Measurements from ENCODE around the gene ANAPC2.
"Not testable (repeated sequence)": the region's sequence is repeated elsewhere in the genome, so short reads cannot be mapped to it uniquely, and the experiment has no call there.

Gene ANAPC2

DNA sequence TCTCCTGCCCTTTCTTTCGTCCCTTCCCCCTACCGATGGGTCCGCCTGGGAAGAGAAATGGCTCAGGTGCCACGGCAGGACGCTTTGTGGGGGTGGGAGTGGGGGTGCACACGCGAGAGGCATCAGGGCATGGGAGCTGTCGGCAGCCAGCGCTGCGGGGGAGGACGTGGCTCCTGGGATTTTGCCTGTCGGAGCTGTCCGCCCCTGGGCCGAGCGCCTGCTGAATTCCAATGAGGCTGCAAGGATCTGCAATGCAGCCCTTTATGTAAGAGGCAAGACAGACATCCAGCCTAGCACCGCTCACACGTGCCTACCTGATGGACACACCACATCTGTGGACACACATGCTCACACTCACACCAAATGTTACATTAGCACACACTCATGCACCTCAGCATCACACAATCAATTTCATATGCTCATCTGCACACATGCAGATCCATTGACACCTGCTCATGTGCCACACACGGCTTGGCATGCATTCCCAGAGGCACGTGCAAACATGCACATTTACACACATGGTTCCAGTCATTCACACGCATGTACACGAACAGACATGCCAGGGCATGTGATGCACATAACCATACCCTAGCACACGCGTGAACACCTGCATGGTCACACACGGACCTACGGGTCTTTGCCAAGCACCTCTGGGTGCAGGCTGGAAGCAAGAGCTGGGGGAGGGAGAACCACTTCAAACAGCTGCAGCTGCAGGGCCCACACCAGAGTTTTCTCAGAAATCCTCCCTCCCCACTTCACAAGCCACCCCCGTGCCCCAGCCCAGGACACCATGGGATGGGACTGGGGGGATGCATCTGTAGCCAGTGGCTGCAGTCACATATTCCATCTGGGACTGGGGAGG is 48.0 kb downstream of the ANAPC2 start:
- DNase-seq = no peak

DNA sequence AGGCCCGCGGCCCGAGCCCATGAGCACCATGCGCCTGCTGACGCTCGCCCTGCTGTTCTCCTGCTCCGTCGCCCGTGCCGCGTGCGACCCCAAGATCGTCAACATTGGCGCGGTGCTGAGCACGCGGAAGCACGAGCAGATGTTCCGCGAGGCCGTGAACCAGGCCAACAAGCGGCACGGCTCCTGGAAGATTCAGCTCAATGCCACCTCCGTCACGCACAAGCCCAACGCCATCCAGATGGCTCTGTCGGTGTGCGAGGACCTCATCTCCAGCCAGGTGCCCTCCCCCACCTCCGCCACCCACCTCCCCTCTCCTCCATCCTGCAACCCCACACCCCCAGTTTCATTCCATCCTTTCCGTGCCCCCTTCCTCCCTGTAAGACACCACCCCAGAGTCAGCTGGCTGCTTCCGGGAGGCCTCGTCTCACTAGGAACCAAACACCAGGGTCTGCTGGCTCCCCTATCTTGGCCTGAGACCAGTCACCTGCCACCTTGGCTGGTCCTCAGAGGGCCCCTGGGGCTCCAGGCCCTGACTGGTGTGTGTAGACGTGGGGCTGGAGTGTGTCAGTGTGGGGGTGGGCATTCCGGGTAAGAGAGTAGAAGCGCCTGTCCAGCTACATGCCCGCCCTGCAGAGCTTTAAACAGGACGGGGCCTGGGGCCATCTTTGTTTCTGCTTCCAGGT is 48.8 kb downstream of the ANAPC2 start:
- DNase-seq = no peak

DNA sequence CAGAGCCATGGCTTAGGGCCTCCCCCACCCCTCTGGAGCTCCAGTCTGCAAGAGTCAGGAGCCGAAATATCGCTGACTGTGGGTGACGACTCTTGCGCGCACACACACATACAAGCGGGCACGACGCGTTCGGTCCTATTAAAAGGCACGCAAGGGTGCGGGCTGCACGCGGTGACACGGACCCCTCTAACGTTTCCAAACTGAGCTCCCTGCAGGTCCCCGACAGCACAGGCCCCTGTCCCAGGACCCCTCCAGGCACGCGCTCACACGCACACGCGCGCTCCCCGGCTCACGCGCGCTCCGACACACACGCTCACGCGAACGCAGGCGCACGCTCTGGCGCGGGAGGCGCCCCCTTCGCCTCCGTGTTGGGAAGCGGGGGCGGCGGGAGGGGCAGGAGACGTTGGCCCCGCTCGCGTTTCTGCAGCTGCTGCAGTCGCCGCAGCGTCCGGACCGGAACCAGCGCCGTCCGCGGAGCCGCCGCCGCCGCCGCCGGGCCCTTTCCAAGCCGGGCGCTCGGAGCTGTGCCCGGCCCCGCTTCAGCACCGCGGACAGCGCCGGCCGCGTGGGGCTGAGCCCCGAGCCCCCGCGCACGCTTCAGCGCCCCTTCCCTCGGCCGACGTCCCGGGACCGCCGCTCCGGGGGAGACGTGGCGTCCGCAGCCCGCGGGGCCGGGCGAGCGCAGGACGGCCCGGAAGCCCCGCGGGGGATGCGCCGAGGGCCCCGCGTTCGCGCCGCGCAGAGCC is 49.5 kb downstream of the ANAPC2 start, which contains the start of gene GRIN1:
GRIN1 (plus strand) TSS at position 433 of the 746 bp plus-strand sequence. CDS start 333 bp downstream, outside the sequence.
- DNase-seq = peak in 1 of 2 experiments; percentile 45

DNA sequence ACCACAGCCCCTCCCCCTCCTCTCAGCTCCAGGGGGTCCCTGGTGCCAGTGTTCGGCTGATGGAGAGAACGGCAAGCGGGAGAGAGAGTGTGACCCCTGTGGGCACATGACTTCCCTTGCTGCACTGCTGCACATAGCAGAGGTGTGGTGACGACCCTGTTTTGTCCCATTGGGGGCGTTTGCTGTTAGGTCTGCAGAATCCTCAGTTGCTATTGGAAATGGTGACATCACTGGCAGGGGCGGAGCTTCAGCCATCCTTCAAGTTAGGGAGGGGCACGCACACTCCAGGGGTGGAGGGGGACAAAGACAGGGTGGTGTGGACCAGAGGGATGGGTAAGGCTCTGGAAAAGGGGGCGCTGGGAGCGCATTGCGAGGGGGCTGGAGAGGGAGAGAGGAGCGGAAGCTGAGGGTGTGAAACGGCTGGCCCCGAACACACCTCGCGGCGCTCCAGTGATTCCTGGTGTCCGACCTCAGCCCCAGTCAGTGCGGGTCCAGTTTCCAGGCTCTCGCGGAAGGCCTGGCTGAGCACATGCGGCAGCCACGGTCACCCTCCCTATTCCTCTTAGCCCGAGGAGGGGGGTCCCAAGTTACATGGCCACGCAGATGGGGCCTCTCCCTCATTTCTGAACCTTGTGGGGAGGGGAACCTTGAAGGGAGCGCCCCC is 50.2 kb downstream of the ANAPC2 start:
- no peak for DNase-seq

DNA sequence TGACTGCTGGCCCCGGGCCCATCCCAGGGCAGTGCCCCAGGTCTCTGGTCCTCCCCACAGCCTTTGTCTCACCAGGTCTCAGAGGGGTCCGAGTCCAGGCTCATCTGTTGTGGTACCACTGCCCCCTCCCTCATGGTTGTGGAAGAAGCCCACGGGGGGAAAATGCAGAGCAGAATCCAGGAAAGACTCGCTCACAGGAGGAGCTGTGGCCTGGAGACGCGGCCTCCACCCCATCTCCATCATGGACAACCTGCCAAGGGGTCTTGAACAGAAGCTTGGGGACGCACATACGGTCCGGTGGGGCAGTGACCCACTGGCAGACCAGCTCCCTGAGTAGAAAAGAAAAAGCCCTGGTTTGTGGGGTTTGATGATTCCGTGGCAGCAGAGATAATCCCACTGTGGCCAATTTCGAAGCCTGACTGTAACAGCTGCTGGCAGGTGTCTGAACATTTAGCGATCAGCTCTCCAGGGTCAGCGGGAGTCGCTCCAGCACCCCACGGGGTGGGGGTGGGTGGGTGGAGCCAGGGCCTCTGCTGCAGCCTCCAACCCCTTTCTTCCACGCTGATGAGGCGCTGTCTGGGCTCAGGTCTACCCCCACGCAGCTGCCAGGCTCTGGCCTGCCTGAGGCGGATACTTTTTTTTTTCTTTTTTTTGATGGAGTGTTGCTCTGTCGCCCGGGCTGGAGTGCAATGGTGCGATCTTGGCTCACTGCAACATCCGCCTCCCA is 51.3 kb downstream of the ANAPC2 start:
- DNase-seq = no peak

DNA sequence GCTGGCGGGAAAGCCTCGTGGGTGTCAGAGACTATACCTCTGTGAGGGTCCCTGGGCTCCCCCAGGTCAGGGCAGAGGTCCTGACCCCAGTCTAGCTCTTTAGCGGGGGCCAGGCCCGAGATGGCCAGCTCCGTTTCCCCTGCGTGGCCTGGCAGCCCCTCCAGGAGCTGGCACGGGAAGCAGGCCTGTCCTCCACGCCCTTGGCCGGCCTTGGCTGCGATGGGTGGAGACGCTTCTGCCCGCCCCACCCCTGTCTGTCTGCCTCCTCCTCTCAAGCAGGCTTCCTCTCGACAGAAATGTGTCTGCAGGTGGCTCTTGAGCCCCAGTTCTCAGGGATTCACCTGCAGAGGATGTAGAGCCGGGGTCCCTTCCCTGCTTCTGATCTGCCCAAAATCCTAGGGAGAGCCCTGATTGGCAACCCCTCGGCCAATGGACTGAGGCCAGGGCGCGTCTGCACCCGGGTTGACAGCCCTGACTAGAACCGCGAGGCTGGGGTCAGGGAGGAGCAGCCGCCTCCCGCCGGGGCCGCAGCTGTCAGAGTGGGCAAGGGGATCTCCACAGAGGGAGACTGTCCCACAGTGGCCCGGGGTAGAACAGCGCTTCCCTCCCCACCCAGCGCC is 52.0 kb downstream of the ANAPC2 start:
- no peak for DNase-seq

DNA sequence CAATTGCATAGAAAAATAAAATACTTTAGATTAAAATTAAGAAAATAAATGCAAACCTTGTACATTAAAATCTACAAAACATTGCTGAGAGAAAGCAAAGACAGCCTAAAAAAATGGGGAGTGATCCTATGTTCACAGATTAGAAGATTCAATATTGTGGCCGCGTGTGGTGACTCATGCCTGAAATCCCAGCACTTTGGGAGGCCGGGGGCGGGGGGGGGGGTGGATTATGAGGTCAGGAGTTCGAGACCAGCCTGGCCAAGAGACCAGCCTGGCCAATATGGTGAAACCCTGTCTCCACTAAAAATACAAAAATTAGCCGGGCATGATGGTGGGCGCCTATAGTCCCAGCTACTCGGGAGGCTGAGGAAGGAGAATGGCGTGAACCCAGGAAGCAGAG is 53.2 kb downstream of the ANAPC2 start:
- DNase-seq = not testable (repeated sequence)

DNA sequence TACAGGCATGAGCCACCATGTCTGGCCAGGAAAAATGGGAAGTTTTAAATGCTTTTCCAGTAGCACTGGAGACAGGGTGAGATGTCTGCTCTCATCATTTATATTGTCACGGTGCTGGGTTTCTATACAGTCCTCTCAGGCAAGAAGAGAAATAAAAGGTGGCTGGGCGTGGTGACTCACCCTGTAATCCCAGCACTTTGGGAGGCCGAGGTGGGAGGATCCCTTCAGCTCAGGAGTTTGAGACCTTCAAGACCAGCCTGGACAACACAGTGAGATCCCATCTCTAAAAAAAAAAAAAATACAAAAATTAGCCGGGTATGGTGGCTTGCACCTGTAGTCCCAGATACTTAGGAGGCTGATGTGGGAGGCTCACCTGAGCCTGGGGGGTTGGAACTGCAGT is 54.2 kb downstream of the ANAPC2 start:
- DNase-seq = no peak

DNA sequence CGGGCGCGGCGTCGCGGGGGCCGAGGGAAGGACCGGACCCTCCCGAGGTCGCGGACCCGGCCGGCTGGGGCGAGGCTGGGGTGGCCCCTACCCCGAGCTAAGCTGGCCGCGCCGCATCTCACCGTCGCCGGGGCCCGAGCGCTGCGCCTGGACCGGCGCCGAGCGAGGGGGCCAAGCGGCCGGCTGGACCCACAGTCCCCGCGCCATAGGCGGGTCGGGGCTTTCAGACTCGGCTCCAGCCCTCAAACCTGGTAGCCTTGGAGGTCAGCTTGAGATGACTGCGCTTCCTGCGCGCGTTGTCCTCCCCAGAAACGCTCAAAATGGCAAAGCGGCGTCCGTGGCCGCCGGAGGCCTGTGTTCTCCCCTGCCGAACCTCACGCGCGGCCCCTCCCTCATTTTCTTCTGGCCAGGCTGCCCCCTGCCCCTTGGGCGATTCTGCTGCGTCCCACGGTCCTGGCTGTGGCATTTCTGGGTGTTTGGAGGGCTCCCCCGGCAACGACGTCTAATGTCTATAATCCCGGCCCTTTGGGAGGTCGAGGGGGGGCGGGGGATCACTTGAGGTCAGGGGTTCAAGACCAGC is 58.1 kb downstream of the ANAPC2 start:
- DNase-seq = no peak

DNA sequence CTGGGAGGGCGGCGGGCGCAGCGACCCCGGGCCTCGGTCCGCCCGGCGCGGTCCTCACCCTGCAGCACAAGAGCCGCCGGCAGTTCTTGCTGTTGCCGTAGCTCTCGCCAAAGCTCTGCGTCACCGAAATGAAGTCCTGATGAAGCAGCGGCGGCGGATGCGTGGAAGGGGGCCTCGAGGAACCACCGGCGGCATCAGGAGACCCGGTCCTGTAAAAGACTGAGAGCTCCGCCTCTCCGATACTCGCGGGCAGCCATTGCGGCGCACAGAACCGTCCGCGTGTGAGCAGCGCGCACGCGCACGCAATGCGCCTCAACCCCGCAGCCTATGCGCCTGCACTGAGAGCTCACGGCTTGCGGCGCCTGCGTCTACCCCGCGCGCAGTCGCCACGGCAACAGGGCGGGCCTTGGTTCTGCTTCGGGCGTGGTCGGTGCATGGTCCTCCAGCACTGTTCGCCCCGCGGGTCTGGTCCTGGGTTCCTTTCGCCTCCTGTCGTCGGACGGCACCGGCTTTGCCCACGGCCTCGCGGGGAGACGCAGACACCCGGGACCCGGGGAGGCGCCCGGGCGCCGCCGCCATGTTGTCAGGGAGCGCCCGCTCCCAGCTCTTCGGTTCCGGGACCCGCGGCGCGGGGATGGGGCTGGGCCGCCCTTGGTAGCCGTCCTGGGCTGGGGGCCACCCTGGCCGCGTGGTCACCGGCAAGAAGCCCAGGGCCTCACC is 58.7 kb downstream of the ANAPC2 start:
- DNase-seq = peak; percentile 88 to 91

DNA sequence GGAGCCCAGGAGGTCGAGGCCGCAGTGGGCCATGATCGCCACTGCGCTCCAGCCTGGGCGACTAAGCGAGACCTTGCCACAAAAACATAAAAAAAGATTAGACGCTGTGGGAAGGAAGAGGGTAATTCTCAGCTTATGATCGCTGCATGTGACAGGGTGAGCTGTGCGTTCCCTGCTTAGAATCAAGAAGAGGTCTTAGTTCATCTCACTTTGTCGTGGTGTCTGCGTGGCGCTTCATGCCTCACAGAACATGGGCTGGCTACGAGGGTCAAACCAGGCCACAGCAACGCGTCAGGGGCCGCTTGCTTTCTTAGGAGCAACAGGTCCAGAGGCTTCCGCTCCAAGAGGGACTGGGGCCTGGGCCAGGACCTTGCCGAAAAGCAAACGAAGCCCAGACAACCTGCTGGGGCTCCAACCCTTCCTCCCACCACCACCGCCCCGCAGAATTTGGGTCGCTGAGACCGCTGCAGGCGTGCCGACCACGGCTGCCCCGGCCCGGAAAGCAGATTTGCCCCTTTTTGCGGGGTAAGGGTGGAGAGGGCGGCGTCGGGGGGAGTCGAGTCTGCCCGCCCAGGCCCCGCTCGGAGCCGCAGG is 59.4 kb downstream of the ANAPC2 start:
- no peak for DNase-seq

DNA sequence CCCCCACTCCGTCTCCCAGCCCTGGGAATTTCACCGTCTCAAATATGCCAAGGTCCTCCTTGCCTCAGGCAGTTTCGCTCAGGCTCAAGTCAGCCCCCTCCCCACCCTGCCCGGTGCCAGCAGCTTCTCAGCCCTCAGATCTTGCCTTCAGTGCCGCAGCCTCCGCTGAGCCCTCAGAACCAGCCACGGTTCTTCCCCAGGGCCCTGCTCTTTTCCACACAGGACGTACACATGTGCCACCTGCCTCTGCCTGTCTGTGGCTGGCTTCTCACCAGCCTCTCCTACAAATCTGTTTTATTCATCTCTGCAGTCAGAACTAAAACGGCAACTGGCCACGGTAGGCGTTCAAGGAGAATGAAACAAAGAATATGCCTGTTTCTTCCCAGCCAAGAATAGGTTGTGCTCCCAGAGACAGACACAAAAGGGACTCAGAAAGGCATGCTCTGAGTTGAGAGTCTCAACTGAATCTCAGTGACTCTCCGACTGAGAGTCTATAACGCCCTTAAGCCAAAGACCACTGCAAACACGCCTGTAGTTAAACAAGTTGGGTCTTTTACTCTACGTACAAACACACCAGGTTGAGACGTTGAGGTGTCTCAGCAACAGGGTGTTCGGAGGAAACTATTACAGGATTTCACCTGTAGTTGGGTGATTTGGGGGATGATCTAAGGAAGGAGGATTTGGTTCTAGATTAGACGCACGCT is 60.0 kb downstream of the ANAPC2 start:
- DNase-seq = no peak

DNA sequence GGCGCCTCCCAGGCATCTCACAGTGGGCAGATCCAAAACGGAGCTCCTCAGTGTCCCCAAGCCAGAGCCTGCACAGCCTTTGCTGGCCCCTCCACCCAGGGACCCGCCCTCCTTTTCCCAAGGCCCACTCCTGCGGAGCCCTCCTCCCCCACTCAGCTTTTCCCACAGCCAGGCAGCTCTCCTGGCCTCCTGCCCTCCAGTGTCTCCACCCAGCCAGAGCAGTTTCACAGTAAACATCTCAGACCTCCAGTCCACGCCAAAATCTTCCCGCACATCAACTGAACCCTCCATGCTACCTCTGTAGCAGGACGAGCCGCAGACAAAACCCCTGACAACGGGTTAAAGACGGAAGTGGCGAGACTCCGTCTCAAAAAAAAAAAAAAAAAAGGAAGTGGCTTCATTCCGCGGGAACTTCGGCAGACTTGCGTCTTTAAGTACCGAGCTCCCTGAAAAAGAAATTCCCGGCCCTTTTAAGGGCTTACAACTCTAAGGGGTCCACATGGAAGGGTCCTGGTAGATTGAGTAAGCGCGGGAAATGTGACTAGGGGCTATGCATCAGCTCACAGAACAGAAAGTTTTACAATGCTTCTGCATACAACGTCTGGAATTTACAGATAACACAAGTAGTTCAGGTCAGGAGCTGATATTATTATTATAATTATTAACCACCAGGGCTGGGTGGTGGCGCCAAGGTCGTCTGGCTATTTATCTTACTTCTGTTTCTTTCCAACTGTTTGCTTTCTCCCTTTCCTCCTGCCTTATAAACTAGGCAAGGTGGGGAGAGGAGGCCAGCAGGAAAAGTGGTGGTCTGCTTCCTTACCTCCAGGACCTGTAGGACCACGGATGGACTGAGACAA is 60.8 kb downstream of the ANAPC2 start:
- DNase-seq = no peak

DNA sequence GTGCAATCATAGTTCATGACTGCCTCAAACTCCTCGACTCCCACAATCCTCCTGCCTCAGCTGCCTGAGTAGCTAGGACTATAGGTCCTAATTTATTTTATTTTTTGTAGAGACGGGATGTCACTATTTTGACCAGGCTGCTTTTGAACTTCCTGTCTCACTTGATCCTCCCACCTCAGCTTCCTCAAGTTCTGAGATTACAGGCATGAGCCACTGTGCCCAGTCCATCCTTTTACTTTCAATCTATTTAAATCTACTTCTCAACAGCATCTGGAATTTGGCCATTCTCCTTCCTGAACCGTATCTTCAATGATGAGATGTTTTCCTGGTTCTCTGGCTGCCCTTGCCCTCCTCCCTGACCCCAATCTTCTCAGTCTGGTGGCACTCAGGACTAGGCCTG is 61.6 kb downstream of the ANAPC2 start:
- DNase-seq = no peak
